GM10266 (cell line): Measurements from ENCODE around the gene DCXR.
"Not testable (repeated sequence)": the region's sequence is repeated elsewhere in the genome, so short reads cannot be mapped to it uniquely, and the experiment has no call there.

Experiments
- DNase-seq: peaks from one replicate; pipeline ENCODE4 v3.0.0; 2012; ENCODE audit errors: extremely low spot score
- TF ChIP-seq, protein P1 (sequence below): IDR thresholded peaks from 2 replicates; pipeline ENCODE4 v1.5.1; 2012; ENCODE audit warnings: mild to moderate bottlenecking, low read depth; ENCODE audit not compliant: control insufficient read depth, insufficient read depth; ENCODE audit errors: missing control alignments

DCXR gene

DNA sequence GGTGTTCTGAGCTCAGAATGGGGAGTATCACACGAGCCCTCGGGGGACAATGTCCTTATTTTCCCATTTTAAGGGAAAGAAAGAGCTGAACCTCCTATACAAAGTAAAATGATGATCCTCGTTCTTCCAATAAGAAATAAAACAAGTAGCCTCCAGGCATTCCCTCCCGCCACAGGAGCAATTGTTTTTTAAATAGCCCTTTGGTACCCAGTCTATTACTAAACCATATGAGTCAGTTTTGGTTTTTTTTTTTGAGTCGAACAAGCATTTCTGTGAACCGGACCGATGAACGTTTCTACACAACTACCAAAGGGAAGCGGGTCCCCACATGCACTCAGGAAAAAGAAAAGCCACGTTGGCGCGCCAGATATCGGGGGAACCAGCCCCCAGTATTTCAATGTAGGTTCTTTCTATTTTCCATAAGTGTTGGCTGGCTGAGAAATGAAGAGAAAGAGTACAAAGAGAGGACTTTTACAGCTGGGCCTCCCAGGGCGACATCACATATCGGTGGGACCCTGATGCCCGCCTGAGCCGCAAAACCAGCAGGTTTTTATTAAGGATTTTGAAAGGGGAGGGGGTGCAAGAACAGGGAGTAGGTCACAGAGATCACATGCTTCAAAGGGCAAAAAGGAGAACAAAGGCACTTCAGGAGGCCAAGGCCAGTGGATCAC, 3.8 kb upstream of the DCXR start:
- DNase-seq: no peak
- TF ChIP-seq, protein P1, sequence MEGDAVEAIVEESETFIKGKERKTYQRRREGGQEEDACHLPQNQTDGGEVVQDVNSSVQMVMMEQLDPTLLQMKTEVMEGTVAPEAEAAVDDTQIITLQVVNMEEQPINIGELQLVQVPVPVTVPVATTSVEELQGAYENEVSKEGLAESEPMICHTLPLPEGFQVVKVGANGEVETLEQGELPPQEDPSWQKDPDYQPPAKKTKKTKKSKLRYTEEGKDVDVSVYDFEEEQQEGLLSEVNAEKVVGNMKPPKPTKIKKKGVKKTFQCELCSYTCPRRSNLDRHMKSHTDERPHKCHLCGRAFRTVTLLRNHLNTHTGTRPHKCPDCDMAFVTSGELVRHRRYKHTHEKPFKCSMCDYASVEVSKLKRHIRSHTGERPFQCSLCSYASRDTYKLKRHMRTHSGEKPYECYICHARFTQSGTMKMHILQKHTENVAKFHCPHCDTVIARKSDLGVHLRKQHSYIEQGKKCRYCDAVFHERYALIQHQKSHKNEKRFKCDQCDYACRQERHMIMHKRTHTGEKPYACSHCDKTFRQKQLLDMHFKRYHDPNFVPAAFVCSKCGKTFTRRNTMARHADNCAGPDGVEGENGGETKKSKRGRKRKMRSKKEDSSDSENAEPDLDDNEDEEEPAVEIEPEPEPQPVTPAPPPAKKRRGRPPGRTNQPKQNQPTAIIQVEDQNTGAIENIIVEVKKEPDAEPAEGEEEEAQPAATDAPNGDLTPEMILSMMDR: no peak

DNA sequence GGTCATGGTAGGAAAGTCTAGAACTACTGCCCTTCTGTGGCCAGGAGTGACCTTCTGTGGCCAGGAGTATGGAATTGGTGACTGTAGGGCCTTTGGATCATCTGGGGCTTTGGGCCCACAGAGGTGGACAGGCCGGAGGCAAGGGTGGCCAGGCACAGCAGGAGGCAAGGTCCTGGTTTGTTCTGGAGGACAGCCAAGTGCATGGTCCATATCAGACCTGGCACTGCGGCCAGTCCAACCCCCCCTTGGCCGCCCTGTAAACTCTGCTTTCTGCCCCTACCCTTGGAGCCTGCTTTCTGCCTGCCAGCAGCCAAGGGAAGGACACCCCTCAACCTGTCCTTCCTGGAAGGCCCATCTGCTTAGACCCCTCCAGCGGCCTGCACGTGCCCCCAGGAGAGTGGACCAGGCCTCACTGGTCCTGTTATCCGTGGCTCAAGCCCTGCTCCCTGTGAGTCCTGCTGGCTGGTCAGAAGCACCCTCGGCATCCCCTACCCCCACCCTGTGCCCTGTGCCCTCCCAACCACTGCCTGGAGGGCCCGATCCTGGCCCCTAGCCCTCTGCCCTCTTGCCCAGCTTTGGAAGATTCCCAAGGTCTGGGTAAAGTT, 2.3 kb upstream of the DCXR start:
- no peak for DNase-seq
- TF ChIP-seq, protein P1: no peak

DNA sequence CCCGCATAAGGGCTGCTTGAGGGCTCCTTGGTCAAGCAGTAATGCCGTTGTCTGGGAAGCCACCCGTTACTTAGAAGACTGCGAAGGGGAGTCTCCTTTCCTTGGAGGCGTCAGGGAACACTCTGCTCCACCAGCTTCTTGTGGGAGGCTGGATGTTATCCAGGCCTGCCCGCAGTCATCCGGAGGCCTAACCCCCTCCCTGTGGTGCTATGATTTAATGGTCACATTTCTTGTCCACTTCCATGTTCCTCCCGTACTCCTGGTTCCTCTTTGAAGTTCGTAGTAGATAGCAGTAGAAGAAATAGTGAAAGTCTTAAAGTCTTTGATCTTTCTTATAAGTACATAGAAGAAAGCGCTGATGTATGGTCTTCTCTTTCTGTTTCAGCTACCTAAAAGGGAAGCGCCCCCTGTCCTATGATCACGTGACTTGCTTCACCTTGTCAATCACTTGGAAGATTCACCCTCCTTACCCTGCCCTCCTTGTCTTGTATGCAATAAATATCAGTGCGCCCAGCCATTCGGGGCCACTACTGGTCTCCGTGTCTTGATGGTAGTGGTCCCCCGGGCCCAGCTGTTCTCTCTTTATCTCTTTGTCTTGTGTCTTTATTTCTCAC, 1.4 kb upstream of the DCXR start:
- DNase-seq: not testable (repeated sequence)

DNA sequence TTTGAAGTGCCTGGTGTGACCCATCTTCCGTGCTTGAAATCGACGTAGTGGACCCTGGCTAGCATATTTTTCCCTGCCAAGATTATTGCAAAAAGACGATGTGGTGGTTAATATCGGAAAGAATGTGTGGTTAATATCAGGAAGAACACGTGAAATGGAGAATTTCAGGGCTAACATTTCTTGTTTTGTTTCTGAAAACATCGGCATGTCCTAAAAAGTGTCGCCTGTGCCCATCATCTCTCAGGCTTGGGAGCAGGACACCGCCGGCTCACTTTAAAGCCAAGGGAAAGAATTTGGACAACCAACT, 345 bp upstream of the DCXR start:
- DNase-seq: no peak
- TF ChIP-seq, protein P1: no peak

DNA sequence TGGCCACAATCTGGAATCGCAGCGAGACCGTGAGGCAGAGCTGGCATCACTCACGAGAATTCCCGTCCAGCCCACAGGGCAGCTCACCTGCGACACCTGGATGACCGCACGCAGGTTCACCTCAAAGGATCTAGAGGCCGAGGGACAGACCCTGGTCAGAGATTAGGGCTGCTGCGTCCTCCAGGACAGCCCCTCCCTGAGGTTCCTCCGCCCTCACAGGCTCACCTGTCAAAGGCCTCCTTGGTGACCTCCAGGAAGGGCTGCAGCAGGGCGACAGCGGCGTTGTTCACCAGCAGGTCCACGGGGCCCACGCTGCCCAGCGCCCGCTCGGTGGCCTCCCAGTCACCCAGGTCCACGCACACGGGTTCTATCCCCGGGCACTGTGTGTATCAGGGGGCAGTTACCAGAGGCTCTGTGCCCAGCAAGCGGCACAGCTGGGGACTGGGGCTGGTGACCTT, 834 bp downstream of the DCXR start:
- no peak for DNase-seq

DNA sequence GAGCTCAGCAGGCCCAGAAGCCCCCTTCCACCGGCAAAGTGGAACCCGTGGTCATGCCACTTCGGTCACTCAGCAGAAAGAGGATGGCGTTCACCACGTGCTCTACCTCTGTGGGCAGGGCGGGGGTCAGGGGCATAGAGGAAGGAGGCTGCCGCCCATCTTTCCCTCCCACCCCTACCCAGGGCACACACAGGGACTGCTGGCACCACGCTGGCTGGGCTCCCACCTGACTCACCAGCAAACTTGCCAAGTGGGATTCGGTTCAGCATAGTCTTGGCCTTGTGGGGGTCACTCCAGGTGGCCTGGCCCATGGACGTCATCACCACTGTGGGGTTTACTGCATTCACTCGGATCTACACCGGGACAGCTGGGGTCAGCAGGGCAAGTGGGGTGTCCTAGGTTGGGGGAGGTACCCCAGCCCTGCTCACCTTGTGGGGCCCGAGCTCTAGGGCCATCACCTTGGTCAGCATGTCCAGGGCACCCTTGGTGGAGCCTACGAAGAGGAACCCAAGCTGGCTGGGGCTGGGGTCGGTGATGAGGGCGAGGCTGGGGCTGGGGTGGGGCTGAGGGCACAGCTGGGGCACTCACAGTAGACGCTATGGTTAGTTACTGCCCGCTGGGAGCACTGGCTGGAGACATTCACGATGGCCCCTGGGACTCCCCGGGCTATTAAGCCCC, 1.4 kb downstream of the DCXR start:
- TF ChIP-seq, protein P1: no peak
- DNase-seq: no peak

More for the DNA sequence above, 834 bp downstream of the DCXR start:
- TF ChIP-seq, protein P1: no peak

DNA sequence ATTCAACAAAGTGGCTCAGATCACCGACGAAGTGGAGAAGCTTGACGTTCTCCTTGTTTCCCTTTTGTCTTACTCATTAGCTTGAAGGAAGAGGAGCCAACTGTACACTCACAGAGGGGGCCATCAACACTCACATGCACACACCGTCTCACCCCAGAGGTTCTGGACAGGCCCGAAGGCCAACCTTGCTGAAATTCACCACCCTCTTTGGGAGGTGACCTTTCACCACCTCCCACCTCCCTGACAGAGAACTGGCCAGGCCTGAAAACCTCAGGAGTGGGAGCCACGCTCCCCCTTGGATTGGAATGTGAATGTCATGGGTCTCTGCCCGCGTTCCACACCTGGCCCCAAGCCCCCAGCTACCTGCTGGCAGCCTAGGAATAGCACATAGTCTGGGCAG, 2.0 kb downstream of the DCXR start:
- no peak for DNase-seq
- TF ChIP-seq, protein P1: no peak
